ENCODE results near the gene PPIF.

Gene PPIF

GRCh38 chr10:79353726-79354125, 6.5 kb downstream of the PPIF start:
- H3K27me3 ChIP-seq (replicated peaks; ENCODE audit: control insufficient read depth, insufficient read depth, low read length): no peaks in the 10 kb centered on the region
- no peak for DNase-seq (ENCODE audit: extremely low read depth, insufficient read length)
- peaks cover 49% of the 10 kb centered on the region for H3K36me3 ChIP-seq (ENCODE audit: control insufficient read depth, insufficient read depth, low read length)
- TF ChIP-seq CTCF (IDR thresholded peaks at IDR 0.05; ENCODE audit: insufficient read depth, low read length, poor library complexity, severe bottlenecking): no peak
- H3K4me3 ChIP-seq (replicated peaks; ENCODE audit: low read depth, low read length): no peak overlapping the region

- TF ChIP-seq CTCF (IDR thresholded peaks at IDR 0.05; ENCODE audit: insufficient read depth, low read length, poor library complexity, severe bottlenecking): no peak
- Histone ChIP-seq H3K27me3 (replicated peaks; ENCODE audit: control insufficient read depth, insufficient read depth, low read length) (no peaks in the 10 kb centered on the region), H3K36me3 (ENCODE audit: control insufficient read depth, insufficient read depth, low read length) (peaks cover 46% of the 10 kb centered on the region), H3K4me3 (replicated peaks; ENCODE audit: low read depth, low read length) (no peak overlapping the region)
- no peak for DNase-seq (ENCODE audit: extremely low read depth, insufficient read length)
Measured at GRCh38 chr10:79354141-79354540, 6.9 kb downstream of the PPIF start.

GRCh38 chr10:79354615-79355014, 7.3 kb downstream of the PPIF start:
- DNase-seq (ENCODE audit: extremely low read depth, insufficient read length): no peak
- no peaks in the 10 kb centered on the region for H3K27me3 ChIP-seq (replicated peaks; ENCODE audit: control insufficient read depth, insufficient read depth, low read length)
- H3K36me3 ChIP-seq (ENCODE audit: control insufficient read depth, insufficient read depth, low read length): peaks cover 43% of the 10 kb centered on the region
- H3K4me3 ChIP-seq (replicated peaks; ENCODE audit: low read depth, low read length): no peak overlapping the region
- TF ChIP-seq CTCF (IDR thresholded peaks at IDR 0.05; ENCODE audit: insufficient read depth, low read length, poor library complexity, severe bottlenecking): no peak

GRCh38 chr10:79355420-79356017, 8.2 kb downstream of the PPIF start:
- H3K4me3 ChIP-seq (replicated peaks; ENCODE audit: low read depth, low read length): no peak overlapping the region
- TF ChIP-seq CTCF (IDR thresholded peaks at IDR 0.05; ENCODE audit: insufficient read depth, low read length, poor library complexity, severe bottlenecking): no peak
- no peaks in the 10 kb centered on the region for H3K27me3 ChIP-seq (replicated peaks; ENCODE audit: control insufficient read depth, insufficient read depth, low read length)
- H3K36me3 ChIP-seq (ENCODE audit: control insufficient read depth, insufficient read depth, low read length): peaks cover 34% of the 10 kb centered on the region
- DNase-seq (ENCODE audit: extremely low read depth, insufficient read length): no peak

GRCh38 chr10:79356104-79356503, 8.8 kb downstream of the PPIF start:
- no peak for TF ChIP-seq CTCF (IDR thresholded peaks at IDR 0.05; ENCODE audit: insufficient read depth, low read length, poor library complexity, severe bottlenecking)
- DNase-seq (ENCODE audit: extremely low read depth, insufficient read length): no peak
- H3K4me3 ChIP-seq (replicated peaks; ENCODE audit: low read depth, low read length): no peak overlapping the region
- H3K36me3 ChIP-seq (ENCODE audit: control insufficient read depth, insufficient read depth, low read length): peaks cover 30% of the 10 kb centered on the region
- no peaks in the 10 kb centered on the region for H3K27me3 ChIP-seq (replicated peaks; ENCODE audit: control insufficient read depth, insufficient read depth, low read length)

- peaks cover 22% of the 10 kb centered on the region for H3K36me3 ChIP-seq (ENCODE audit: control insufficient read depth, insufficient read depth, low read length)
- no peak for TF ChIP-seq CTCF (IDR thresholded peaks at IDR 0.05; ENCODE audit: insufficient read depth, low read length, poor library complexity, severe bottlenecking)
- DNase-seq (ENCODE audit: extremely low read depth, insufficient read length): no peak
- no peak overlapping the region for H3K4me3 ChIP-seq (replicated peaks; ENCODE audit: low read depth, low read length)
- no peaks in the 10 kb centered on the region for H3K27me3 ChIP-seq (replicated peaks; ENCODE audit: control insufficient read depth, insufficient read depth, low read length)
Measured at GRCh38 chr10:79357180-79357579, 9.9 kb downstream of the PPIF start.

All from GM06990 (cell line).